GM15510 (cell line): ENCODE results near the gene S100PBP.

ENCODE experiments used
- POLR2A ChIP-seq: IDR thresholded peaks from 3 replicates; pipeline ENCODE4 v1.6.1; 2011; ENCODE audit warnings: borderline replicate concordance; ENCODE audit not compliant: insufficient read length; ENCODE audit errors: extremely low read depth

The S100PBP gene

DNA sequence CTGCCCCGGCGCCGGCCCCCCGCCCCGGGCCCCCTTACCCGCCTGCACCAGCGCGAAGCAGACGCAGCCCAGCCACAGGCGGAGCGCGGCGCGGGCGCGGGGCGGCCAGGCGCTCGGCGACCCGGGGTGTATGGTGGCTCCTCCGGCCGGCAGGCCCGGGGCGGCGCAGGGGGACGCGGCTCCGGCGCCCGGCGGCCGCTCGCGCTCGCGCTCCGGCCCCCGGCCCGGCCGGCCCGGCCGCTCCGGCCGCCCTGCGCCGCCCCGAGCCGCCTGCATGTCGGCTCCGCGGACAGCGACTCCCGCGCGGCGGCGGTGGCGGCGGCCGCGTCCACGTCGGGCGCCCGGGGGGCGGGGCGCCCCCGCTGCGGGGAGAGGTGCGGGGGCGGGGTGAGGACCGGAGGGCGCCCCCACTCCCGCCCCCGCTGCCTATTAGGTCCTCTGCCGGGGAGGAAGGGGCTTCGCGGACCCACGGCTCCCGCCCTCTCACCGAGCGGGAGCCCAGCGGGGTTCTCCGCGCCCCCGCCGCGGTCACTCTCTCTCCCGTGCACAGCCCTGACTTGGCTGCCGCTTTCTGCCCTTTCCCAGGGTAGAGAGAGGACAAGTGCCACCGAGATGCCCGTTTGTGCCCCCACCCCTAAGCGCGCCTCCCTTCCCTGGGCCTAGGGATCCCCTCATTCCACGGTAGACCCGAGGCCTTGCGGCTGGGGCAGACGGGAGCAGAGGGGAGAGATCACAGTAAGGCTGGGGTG is 53.3 kb downstream of the S100PBP start, which contains the start of gene FNDC5:
TSS of gene FNDC5 (minus strand) at position 298 of the 749 bp plus-strand sequence.
- no peak for TF ChIP-seq POLR2A

DNA sequence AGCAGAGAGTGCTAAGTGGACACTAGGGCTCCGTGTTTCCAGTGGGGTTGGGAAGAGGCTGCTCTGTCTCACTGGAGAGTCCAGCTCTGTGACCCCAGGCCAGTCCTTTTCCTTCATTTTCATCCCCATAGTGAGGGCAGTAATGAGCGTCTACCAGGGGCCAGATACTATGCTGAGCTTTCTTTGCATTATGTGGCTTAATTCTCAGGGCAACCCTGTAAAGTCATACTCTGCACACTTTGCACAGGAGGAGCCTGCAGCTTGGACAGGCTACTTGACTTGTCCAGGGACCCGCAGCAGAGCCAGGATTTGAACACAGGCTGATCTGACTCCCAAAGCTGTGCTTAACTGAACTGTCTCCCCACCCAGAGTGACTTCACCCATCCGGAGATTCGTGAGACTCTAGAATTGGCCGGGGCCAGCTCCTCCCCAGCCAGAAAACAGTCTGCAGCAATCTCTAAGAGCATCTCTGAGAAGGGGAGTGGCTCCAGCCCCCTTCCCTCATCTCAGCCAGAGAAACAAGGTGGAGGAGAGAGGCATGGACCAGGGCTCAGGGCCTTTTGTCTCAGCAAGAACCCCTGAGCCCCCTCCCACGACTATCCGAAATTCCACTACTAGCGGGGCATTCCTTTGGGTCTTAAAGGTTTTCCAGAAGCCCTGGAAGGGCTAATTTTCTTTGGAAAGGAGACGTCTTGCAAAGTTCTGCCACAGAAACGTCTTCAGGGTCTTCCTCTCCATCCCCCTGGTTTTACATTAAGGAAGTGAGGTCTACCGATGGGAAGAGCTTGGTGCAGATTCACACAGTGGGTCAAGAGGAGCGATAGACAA is 54.1 kb downstream of the S100PBP start:
- no peak for TF ChIP-seq POLR2A

DNA sequence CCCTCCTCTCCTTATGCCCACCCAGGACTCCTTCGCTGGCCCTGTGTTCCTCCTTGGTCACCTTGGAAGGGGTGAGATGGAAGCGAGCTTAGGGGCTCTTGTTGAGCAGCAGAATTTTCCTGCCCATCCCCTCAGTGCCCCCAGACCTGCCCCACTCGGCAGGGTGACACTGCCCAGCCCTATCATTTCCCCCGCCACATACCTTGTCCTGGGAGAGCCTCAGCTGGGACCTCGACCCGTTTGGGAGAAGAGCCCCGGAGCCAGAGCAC is 54.7 kb downstream of the S100PBP start:
- no peak for TF ChIP-seq POLR2A

DNA sequence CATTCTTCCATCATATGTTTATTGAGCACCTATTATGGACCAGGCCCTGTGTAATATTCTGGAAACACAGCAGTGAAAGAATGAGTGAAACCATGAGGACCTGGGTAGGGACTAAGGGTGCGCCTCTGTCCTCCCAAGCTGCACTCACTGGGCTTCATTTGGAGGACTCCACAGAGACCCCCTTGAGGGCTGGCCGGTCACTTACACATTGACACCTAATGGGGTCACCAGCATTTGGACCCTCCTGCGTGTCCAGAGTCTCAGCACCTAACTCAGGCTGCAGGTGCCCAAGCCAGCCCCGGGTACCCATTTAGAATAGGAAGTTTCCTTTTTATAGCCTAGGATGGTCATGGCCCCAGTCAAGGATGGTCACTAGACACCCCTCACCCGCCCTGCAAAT is 56.0 kb downstream of the S100PBP start:
- TF ChIP-seq POLR2A, result no peak

DNA sequence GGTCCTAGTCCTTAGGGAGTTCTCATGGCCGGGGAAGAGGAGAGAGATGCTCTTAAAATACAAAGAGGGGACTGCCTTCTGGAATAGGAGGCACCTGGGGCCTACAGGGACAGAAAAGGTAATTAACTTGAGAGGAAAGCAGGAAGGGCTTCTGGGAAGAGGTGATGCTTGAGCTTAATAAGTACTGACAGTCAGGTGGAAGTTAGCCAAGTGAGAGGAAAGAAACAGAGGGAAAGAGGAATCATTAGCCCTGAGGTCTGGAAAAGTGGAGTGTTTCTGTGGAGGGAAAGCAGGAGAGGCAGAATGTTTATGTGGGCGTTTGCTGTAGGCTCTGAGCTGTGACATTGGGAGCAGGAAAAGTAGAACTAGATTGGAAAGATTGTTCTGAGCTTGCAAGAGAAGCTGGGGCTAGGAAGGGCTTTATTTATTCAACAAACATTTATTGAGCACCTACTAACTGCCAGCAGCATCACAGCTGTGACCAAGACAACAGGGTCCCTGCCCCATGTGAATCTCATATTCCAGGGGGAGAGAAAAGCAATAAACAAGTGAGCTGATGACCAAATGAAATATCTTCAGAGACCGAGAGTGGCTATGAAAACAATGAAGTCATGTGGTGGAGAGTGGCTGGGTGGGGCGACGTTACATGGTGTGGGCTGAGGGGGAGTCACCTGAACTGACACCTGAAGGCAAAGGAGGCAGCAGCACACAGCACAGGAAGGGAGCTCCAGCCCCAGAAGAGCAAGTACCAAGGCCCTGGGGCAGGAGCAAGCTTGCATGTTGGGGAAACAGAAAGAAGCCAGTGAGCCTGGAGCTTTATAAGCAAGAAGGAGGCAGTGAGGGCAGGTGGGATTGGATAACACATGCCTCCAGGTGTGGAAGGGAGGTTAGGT is 57.7 kb downstream of the S100PBP start:
- no peak for TF ChIP-seq POLR2A

DNA sequence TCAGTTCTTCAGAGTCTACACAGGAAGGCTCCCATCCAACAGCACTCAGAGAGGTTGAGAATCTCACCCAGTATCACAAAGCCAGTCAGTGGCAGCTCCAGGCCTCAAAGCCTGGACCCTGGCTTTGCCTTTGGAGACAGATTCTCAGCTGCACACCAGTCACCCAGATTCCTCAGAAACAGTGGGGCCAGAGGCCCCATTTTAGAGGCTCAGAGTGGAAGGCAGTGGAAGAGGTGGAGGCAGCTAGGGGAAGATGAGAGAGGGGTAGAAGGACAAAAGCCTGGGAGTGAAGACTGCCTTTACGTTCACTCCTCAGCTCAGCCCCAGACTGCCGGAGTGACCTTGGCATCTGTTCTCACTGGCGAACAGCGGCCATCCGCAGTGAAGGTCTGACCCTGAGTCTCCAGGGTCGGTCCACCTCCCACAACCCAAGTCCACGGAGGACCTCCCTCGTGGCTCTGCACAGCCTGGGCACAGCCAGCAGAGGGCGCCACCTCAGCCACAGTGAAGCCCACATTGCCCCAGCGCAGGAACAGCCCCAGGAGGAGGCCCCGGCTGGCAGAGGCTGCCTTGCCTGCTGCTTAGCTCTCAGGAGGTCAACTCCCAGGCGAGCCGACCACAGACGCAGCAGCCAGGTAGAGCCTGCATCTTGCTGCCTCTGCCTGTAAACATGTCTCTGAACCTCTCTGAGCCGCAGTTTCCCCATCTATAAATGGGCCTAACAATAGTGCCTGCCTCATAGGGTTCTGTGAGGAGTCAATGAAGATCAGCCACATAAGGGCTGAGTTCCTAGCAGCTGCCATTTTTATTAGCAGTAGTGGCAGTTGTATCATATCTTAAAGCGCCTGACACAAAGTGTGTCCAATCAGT is 59.1 kb downstream of the S100PBP start:
- TF ChIP-seq POLR2A, result no peak

DNA sequence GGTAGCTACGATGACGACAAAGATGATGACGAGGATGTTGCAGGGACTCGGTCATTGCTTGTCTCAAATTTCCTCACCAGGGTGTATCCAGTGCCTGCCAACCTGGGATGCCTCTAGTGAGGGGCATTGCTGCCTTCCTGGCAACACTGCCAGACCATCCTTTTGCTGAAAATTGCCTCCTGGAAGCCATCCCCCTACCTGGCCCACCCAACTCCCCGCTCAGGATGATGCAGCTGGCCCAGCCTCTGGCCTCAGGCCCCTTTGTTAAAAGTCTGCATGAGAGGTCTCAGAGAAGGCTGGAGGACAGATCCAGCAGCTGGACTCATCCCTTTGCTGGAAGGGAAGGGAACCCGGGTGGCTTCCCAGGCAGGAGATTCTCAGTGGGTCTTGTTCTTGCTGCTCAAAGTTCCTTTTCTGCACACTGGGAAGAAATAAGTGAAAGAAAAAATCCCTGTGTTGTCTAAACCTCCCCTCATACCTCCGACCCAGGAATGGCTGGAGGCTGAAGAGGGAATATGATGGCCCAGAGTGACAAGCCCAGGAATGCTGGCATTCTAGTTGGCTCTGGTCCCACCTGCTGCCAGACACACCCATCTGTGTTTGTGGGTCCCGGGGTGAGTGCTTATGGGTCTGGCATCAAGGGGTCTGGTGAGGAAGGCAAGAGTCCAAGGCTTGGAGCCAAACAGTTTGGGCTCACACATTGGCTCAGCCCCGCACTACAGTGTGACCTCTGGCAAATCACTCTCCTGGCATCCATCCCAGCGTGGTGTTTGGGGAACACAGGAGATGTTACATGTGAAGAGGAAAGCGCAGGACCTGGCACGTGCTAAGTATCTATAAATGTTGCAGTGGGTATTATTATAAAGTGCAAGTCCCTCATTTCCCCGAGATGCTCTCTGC is 60.0 kb downstream of the S100PBP start:
- TF ChIP-seq POLR2A, result no peak

DNA sequence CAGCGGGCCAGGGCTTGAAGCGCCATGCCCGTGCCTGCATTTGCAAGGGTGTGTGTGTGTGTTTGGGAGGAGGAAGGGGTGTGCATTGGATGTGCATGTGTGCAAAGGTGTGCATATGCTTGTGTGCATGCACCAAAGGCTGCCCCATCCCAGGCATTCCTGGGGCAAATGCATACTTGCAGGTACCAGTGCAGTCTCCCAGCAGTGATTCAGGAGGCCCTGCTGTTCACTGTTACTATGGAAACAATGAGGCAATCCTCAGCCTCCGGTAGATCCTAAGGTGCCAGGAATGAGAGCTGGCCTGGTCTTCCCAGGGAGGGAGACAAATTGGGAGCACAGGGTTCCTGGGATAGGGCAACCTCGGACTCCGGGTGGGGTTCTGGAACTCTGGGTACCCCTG is 60.7 kb downstream of the S100PBP start:
- TF ChIP-seq POLR2A, result no peak

DNA sequence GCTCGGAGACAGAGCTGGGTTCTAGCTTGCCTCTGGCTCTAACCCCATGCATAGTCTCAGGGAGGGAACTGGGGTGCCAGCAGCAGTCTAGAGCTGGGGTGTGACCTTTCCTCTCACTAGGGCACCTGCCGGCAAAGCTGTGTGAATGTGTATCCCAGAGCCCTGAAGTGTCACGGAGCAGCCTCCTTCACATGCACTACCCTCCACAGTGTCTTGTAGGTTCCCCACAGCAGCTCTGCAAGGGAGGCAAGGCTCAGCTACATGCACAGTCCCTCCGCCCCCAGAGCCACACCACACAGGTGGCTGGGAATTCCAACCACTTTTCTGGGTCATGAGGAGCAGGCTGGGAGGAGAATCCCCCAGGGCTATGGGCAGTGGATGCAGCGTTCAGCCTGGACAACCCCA is 61.2 kb downstream of the S100PBP start:
- no peak for TF ChIP-seq POLR2A

DNA sequence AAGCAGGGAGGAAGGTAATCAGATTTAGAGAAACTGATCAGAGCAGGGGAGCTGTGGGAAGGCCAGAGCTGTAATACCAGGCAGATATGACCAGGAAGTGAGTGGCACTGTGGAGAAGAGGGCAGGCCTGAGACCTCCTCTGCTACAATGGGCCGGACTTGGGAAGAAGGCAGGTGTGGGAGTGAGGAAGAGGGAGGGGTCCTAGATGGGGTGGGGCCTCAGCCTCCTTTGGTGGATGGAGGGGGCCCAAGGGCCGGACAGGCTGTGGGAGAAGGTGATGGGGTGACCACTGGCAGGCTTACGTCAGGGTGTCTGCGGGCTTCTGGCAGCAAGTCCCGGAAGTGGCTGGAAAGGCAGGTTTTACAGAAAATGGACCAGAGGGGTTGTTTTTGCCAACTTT is 63.8 kb downstream of the S100PBP start:
- no peak for TF ChIP-seq POLR2A

DNA sequence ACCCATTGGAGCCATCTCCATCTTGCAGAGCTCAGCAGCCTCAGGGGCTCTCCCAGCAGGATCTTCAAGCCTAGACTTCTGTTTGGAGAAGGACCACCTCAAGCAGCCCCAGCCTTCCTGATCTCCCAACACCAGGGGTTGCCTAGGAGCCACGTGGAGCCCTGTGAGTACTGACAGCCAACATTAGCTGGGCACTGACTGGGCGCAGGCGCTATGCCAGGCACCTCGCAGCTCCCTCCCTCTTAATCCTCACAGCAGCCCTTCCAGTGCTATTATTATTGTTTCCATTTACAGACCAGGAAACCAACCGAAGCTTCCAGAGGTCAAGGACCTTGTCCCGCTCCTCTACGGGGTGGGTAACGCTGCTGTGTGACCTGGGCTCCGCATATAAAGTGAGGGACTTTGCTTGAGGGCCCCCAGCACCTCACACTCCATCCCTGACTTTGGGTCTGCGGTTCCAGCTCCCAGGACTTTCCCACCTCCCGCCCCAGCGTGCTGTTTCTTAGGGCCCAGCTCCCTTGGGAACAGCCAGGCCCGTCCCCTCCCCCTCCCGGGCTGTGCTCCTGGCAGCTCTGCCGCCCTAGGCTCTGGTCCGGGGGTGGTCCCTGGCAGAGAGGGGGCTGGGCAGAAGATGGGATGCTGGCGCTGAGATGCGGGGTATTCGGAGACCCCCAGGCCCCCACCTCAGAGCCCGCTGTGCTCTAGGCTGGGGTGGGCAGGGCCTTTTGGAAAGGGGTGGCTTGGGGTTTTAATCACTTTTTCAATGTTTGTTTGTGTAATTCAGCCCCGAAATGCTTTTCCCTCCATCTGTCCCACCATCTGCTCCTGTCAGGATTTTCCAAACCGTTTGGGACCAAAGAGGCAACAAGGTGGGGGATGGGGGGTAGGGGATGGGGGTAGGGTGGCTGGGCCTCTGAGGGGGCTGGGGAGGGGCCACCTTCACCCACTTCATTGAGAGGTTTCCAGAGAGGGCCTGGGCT is 64.7 kb downstream of the S100PBP start:
- no peak for TF ChIP-seq POLR2A
